PC-9 (cell line): ENCODE data around the gene SH3PXD2A.

Experiments used
- EZH2 ChIP-seq: fragments of 200-600 bp; sonication (generic); IDR thresholded peaks from 2 replicates; pipeline ENCODE4 v1.8.0; 2017; ENCODE audit warnings: antibody characterized with exemption, low read depth
- TF ChIP-seq, protein P1 (sequence below): fragments of 200-600 bp; sonication (generic); conservative IDR thresholded peaks from 2 replicates; pipeline ENCODE4 v1.6.1; 2017; ENCODE audit warnings: mixed run types, antibody characterized with exemption, mild to moderate bottlenecking, moderate library complexity

DNA sequence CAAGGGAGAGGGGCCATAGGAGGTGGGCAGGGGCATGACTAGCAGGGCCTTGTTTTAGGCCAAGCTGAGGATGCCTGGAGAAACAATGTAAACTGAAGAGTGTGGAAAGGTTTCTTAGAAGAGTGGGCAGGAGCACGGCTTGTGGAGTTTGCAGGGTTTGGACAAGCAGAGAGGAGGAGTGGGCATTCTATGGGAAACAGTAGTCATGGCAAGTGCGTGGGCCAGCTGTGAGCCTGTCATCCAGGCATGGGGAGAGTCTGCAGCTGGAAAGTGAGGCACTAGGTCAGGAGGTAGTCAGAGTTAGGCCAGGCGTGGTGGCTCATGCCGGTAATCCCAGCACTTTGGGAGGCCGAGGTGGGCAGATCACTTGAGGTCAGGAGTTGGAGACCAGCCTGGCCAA, 130.1 kb downstream of the SH3PXD2A start:
- TF ChIP-seq, protein P1, sequence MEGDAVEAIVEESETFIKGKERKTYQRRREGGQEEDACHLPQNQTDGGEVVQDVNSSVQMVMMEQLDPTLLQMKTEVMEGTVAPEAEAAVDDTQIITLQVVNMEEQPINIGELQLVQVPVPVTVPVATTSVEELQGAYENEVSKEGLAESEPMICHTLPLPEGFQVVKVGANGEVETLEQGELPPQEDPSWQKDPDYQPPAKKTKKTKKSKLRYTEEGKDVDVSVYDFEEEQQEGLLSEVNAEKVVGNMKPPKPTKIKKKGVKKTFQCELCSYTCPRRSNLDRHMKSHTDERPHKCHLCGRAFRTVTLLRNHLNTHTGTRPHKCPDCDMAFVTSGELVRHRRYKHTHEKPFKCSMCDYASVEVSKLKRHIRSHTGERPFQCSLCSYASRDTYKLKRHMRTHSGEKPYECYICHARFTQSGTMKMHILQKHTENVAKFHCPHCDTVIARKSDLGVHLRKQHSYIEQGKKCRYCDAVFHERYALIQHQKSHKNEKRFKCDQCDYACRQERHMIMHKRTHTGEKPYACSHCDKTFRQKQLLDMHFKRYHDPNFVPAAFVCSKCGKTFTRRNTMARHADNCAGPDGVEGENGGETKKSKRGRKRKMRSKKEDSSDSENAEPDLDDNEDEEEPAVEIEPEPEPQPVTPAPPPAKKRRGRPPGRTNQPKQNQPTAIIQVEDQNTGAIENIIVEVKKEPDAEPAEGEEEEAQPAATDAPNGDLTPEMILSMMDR = no peak
- TF ChIP-seq EZH2 = no peak
